ENCODE measurements around the gene ZNF460. TPM values are rescaled to one million over a fixed set of nuclear protein-coding genes. Genes with fewer than 3 reads are reported as not detected.

ZNF460 gene
- total and polyA plus RNA-seq, 11 donors = 3.6 to 47.9 (median 31.0) TPM

- TF ChIP-seq POLR2A (IDR thresholded peaks at IDR 0.05) (no peak), CTCF (IDR thresholded peaks at IDR 0.05) (no peak)
- peak overlapping the region in 10 of 12 donors; percentile 85 to 96 (median 92) for H3K27ac ChIP-seq
- intact Hi-C loops (cut with DNase I) = loop anchor here in 6 of 10 donors (2.0 to 5.0 kb wide), 7 partner anchors 34 to 70 kb away; partner anchors contain the start of genes TRAPPC2B (in 2 of the 6), ZNF460 (in 2 of the 6) and ZNF547 (in 2 of the 6)
- peak overlapping the region; percentile 74 to 96 (median 87) for H3K4me3 ChIP-seq
- peaks cover 0 to 25% (median 0%) of the 10 kb centered on the region in 12 donors for H3K9me3 ChIP-seq
- H3K36me3 ChIP-seq = peaks cover 0 to 33% (median 28%) of the 10 kb centered on the region in 9 donors
- no peak for ATAC-seq
- peaks cover 0 to 33% (median 20%) of the 10 kb centered on the region in 12 donors for H3K4me1 ChIP-seq
- DNase-seq = no peak
- peaks cover 0 to 25% (median 0%) of the 10 kb centered on the region in 9 donors for H3K27me3 ChIP-seq
- 30 to 36% (median 32%) methylated on average over 8 of the region's 8 CpGs for WGBS, 4 donors
These were observed 40.8 kb downstream of the ZNF460 start for GRCh38 chr19:57321116-57321515.

GRCh38 chr19:57321751-57322150, 41.5 kb downstream of the ZNF460 start:
- Histone ChIP-seq H3K9me3 (peaks cover 0 to 32% (median 0%) of the 10 kb centered on the region in 12 donors), H3K36me3 (peaks cover 0 to 39% (median 34%) of the 10 kb centered on the region in 9 donors), H3K27me3 (peaks cover 0 to 19% (median 0%) of the 10 kb centered on the region in 9 donors), H3K4me1 (peaks cover 0 to 33% (median 20%) of the 10 kb centered on the region in 12 donors), H3K27ac (peak overlapping the region in 3 of 12 donors; percentile 92 to 96 (median 92)), H3K4me3 (peak overlapping the region in 10 of 12 donors; percentile 74 to 96 (median 87))
- intact Hi-C loops (cut with DNase I) = loop anchor here in 6 of 10 donors (2.0 to 5.0 kb wide), 7 partner anchors 34 to 69 kb away; partner anchors contain the start of genes TRAPPC2B (in 2 of the 6), ZNF460 (in 2 of the 6) and ZNF547 (in 2 of the 6)
- TF ChIP-seq CTCF (IDR thresholded peaks at IDR 0.05) = no peak
- no peak for TF ChIP-seq POLR2A (IDR thresholded peaks at IDR 0.05)
- DNase-seq = no peak
- no peak for ATAC-seq
- WGBS, 4 donors = 60 to 82% (median 73%) methylated on average over 3 of the region's 3 CpGs

- Histone ChIP-seq H3K9me3 (peaks cover 0 to 62% (median 18%) of the 10 kb centered on the region in 12 donors), H3K4me3 (no peak overlapping the region), H3K27ac (no peak overlapping the region), H3K27me3 (no peaks in the 10 kb centered on the region), H3K4me1 (peaks cover 0 to 27% (median 15%) of the 10 kb centered on the region in 12 donors), H3K36me3 (peaks cover 3 to 69% (median 64%) of the 10 kb centered on the region in 9 donors)
- TF ChIP-seq CTCF (IDR thresholded peaks at IDR 0.05) = no peak
- intact Hi-C loops (cut with DNase I) = loop anchor here in 6 of 10 donors (5.0 kb wide), 5 partner anchors 32 to 48 kb away; partner anchors contain the start of genes TRAPPC2B (in 2 of the 6), ZNF547 (in 2 of the 6) and ZNF460 (in 1 of the 6)
- ATAC-seq = no peak
- DNase-seq = no peak
These were observed 44.7 kb downstream of the ZNF460 start for GRCh38 chr19:57324992-57325391.

- 91 to 96% (median 95%) methylated on average over 8 of the region's 8 CpGs for WGBS, 4 donors
- H3K4me1 ChIP-seq = peaks cover 0 to 5% (median 0%) of the 10 kb centered on the region in 12 donors
- ATAC-seq (no peak), DNase-seq (no peak)
- intact Hi-C loops (cut with DNase I) = no loop called here
- TF ChIP-seq POLR2A (IDR thresholded peaks at IDR 0.05) (no peak), CTCF (IDR thresholded peaks at IDR 0.05) (no peak)
- peaks cover 3 to 83% (median 65%) of the 10 kb centered on the region in 9 donors for H3K36me3 ChIP-seq
- H3K27ac ChIP-seq = no peak overlapping the region
- H3K4me3 ChIP-seq = no peak overlapping the region
- H3K9me3 ChIP-seq = peaks cover 0 to 85% (median 18%) of the 10 kb centered on the region in 12 donors
- no peaks in the 10 kb centered on the region for H3K27me3 ChIP-seq
These were observed 47.7 kb downstream of the ZNF460 start for GRCh38 chr19:57327993-57328392.

Measured in heart left ventricle (tissue), 16 donors.